ENCODE results near the gene TMTC3.

The TMTC3 gene

GRCh38 chr12:88175544-88175943 is 33.4 kb downstream of the TMTC3 start:
- Histone ChIP-seq H3K4me3 (replicated peaks; ENCODE audit: insufficient read depth, low read length) (no peak overlapping the region), H3K27ac (replicated peaks) (no peak overlapping the region), H3K27me3 (ENCODE audit: insufficient read depth, poor library complexity, severe bottlenecking) (no peaks in the 10 kb centered on the region)
- TF ChIP-seq, protein P1, sequence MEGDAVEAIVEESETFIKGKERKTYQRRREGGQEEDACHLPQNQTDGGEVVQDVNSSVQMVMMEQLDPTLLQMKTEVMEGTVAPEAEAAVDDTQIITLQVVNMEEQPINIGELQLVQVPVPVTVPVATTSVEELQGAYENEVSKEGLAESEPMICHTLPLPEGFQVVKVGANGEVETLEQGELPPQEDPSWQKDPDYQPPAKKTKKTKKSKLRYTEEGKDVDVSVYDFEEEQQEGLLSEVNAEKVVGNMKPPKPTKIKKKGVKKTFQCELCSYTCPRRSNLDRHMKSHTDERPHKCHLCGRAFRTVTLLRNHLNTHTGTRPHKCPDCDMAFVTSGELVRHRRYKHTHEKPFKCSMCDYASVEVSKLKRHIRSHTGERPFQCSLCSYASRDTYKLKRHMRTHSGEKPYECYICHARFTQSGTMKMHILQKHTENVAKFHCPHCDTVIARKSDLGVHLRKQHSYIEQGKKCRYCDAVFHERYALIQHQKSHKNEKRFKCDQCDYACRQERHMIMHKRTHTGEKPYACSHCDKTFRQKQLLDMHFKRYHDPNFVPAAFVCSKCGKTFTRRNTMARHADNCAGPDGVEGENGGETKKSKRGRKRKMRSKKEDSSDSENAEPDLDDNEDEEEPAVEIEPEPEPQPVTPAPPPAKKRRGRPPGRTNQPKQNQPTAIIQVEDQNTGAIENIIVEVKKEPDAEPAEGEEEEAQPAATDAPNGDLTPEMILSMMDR (IDR thresholded peaks at IDR 0.05; ENCODE audit: insufficient read depth, low read length) = no peak
- no peak for TF ChIP-seq POLR2AphosphoS5 (IDR thresholded peaks at IDR 0.05; ENCODE audit: low read depth)
- TF ChIP-seq SPI1 (IDR thresholded peaks at IDR 0.05; ENCODE audit: borderline replicate concordance, low read depth) = no peak
- TF ChIP-seq, protein P2, sequence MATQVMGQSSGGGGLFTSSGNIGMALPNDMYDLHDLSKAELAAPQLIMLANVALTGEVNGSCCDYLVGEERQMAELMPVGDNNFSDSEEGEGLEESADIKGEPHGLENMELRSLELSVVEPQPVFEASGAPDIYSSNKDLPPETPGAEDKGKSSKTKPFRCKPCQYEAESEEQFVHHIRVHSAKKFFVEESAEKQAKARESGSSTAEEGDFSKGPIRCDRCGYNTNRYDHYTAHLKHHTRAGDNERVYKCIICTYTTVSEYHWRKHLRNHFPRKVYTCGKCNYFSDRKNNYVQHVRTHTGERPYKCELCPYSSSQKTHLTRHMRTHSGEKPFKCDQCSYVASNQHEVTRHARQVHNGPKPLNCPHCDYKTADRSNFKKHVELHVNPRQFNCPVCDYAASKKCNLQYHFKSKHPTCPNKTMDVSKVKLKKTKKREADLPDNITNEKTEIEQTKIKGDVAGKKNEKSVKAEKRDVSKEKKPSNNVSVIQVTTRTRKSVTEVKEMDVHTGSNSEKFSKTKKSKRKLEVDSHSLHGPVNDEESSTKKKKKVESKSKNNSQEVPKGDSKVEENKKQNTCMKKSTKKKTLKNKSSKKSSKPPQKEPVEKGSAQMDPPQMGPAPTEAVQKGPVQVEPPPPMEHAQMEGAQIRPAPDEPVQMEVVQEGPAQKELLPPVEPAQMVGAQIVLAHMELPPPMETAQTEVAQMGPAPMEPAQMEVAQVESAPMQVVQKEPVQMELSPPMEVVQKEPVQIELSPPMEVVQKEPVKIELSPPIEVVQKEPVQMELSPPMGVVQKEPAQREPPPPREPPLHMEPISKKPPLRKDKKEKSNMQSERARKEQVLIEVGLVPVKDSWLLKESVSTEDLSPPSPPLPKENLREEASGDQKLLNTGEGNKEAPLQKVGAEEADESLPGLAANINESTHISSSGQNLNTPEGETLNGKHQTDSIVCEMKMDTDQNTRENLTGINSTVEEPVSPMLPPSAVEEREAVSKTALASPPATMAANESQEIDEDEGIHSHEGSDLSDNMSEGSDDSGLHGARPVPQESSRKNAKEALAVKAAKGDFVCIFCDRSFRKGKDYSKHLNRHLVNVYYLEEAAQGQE (IDR thresholded peaks at IDR 0.05; ENCODE audit: insufficient replicate concordance, low read depth) = no peak
- no peak for TF ChIP-seq GABPA (IDR thresholded peaks at IDR 0.05; ENCODE audit: low read depth)
- no peak for DNase-seq (ENCODE audit: low read depth in 1 of 2, low spot score in 1 of 2)

DNA sequence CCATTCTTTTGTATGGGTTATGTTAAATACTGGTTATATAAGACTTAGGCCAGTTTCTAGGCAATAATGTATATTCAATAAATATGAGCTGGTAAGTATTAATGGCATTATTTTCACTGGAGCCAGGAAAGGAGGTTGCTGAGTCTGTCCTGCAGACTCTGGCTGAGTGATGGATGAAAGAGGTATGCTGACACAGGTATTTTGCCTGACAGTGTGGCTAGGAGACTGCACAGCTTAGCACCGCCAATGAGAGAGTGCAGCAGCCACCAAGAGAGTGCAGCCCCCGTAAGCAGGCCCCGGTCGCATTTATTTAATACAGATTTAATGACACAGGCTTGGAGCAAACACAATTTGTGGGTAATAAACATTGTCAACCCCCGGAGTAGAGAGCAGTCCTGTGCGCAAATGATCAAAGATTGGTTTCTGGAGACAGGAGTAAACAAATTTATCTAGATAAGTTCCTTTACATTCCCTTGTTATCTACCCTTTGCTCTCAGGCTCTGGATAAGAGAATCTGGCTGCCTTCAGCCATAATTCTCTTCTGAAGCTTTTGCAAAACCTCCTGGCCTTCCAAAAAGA is 37.4 kb downstream of the TMTC3 start:
- no peak for DNase-seq (ENCODE audit: low read depth in 1 of 2, low spot score in 1 of 2)
- TF ChIP-seq POLR2AphosphoS5 (IDR thresholded peaks at IDR 0.05; ENCODE audit: low read depth) = no peak
- no peak for TF ChIP-seq GABPA (IDR thresholded peaks at IDR 0.05; ENCODE audit: low read depth)
- TF ChIP-seq SPI1 (IDR thresholded peaks at IDR 0.05; ENCODE audit: borderline replicate concordance, low read depth) = no peak
- TF ChIP-seq, protein P2 (IDR thresholded peaks at IDR 0.05; ENCODE audit: insufficient replicate concordance, low read depth) = no peak
- TF ChIP-seq, protein P1 (IDR thresholded peaks at IDR 0.05; ENCODE audit: insufficient read depth, low read length) = no peak
- Histone ChIP-seq H3K4me3 (replicated peaks; ENCODE audit: insufficient read depth, low read length) (no peak overlapping the region), H3K27ac (replicated peaks) (no peak overlapping the region), H3K27me3 (ENCODE audit: insufficient read depth, poor library complexity, severe bottlenecking) (no peaks in the 10 kb centered on the region)

GRCh38 chr12:88181881-88182280 is 39.8 kb downstream of the TMTC3 start:
- no peak overlapping the region for H3K4me3 ChIP-seq (replicated peaks; ENCODE audit: insufficient read depth, low read length)
- TF ChIP-seq SPI1 (IDR thresholded peaks at IDR 0.05; ENCODE audit: borderline replicate concordance, low read depth) (no peak), GABPA (IDR thresholded peaks at IDR 0.05; ENCODE audit: low read depth) (no peak), POLR2AphosphoS5 (IDR thresholded peaks at IDR 0.05; ENCODE audit: low read depth) (no peak)
- TF ChIP-seq, protein P2 (IDR thresholded peaks at IDR 0.05; ENCODE audit: insufficient replicate concordance, low read depth) = no peak
- TF ChIP-seq, protein P1 (IDR thresholded peaks at IDR 0.05; ENCODE audit: insufficient read depth, low read length) = no peak
- no peak for DNase-seq (ENCODE audit: low read depth in 1 of 2, low spot score in 1 of 2)
- no peaks in the 10 kb centered on the region for H3K27me3 ChIP-seq (ENCODE audit: insufficient read depth, poor library complexity, severe bottlenecking)
- no peak overlapping the region for H3K27ac ChIP-seq (replicated peaks)

Data from HL-60 (cell line).